ENCODE measurements around the gene PRSS35. TPM values are rescaled to one million over a fixed set of nuclear protein-coding genes. Genes with fewer than 3 reads are reported as not detected.

The PRSS35 gene
- total and polyA plus RNA-seq, 4 donors, result under 0.01 to 3.3 (median 0.35) TPM

DNA sequence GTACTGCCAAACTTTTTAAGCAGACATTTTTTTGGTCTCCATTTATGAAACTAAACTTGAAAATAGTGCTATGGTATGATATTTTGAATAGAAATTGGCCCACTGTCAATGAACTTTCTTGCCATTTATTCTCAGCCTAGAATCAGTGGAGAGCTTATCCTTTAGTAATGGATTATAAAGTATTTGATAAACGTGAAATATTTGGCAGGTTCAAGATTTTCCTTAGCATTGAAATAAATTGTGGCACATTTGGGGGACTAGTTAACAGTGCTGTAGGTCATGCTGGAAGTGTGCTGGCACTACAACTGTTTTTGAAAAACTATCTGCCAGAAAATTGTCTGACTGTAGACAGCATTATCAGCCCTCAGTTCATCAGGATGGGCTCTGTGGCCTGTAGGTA, 2.1 kb downstream of the PRSS35 start:
- TF ChIP-seq YY1 (IDR thresholded peaks at IDR 0.05), result no peak
- 70% methylated on average over 1 of the region's 1 CpG for WGBS
- Histone ChIP-seq H3K4me1 (ENCODE audit: control insufficient read depth in 4 of 4, insufficient read depth in 4 of 4, low read length in 3 of 4) (peaks cover 3 to 14% (median 9%) of the 10 kb centered on the region in 4 donors), H3K36me3 (ENCODE audit: control insufficient read depth in 4 of 4, insufficient read depth in 3 of 4, low read depth in 1 of 4, low read length in 3 of 4) (no peaks in the 10 kb centered on the region), H3K4me3 (ENCODE audit: low read depth in 1 of 3, low read length in 3 of 3) (no peak overlapping the region), H3K27ac (ENCODE audit: low read depth in 1 of 2, low read length in 2 of 2) (no peak overlapping the region), H3K9ac (ENCODE audit: low read depth in 1 of 2, low read length in 2 of 2) (no peak overlapping the region), H3K9me3 (ENCODE audit: control insufficient read depth in 4 of 4, low read length in 3 of 4) (no peaks in the 10 kb centered on the region), H3K27me3 (ENCODE audit: control insufficient read depth in 4 of 4, insufficient read depth in 4 of 4, low read length in 3 of 4) (no peaks in the 10 kb centered on the region)
- DNase-seq (ENCODE audit: low spot score), result no peak

DNA sequence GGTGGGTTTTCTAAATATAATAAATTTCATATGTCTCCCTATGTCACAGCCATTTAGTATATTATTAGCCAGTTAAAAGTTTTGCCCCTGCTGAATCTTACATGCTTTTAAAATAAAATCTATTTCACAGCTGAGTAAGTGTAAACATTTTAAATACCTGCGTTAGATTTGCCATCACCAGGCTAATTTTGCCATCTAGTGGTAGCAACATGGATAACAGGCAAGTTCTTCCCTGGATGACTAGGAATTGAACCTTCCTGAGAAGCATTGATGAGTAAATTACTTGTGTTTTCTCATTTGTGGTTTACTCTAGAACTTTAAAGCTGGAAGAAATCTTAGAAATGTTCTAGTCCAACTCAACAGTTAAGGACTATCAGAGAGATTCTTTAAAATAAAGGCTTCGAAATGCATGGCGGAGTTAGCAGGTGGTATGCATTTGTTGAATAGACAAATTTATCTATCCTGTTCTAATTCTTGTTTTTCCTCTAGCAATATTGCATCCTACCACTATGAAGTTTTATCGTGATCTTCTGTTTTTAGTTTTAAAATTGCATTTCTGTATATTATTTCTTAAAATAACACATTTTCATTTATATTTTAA, 2.6 kb downstream of the PRSS35 start:
- peaks cover 3 to 14% (median 9%) of the 10 kb centered on the region in 4 donors for H3K4me1 ChIP-seq (ENCODE audit: control insufficient read depth in 4 of 4, insufficient read depth in 4 of 4, low read length in 3 of 4)
- H3K9ac ChIP-seq (ENCODE audit: low read depth in 1 of 2, low read length in 2 of 2), result no peak overlapping the region
- DNase-seq (ENCODE audit: low spot score), result no peak
- no peak overlapping the region for H3K27ac ChIP-seq (ENCODE audit: low read depth in 1 of 2, low read length in 2 of 2)
- TF ChIP-seq RXRA (IDR thresholded peaks at IDR 0.05) (no peak), RAD21 (IDR thresholded peaks at IDR 0.05) (peak; percentile 95 to 97)
- TF ChIP-seq, protein P1, sequence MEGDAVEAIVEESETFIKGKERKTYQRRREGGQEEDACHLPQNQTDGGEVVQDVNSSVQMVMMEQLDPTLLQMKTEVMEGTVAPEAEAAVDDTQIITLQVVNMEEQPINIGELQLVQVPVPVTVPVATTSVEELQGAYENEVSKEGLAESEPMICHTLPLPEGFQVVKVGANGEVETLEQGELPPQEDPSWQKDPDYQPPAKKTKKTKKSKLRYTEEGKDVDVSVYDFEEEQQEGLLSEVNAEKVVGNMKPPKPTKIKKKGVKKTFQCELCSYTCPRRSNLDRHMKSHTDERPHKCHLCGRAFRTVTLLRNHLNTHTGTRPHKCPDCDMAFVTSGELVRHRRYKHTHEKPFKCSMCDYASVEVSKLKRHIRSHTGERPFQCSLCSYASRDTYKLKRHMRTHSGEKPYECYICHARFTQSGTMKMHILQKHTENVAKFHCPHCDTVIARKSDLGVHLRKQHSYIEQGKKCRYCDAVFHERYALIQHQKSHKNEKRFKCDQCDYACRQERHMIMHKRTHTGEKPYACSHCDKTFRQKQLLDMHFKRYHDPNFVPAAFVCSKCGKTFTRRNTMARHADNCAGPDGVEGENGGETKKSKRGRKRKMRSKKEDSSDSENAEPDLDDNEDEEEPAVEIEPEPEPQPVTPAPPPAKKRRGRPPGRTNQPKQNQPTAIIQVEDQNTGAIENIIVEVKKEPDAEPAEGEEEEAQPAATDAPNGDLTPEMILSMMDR (IDR thresholded peaks at IDR 0.05; ENCODE audit: low read depth, low read length, missing input control), result peak; percentile 89
- no peaks in the 10 kb centered on the region for H3K27me3 ChIP-seq (ENCODE audit: control insufficient read depth in 4 of 4, insufficient read depth in 4 of 4, low read length in 3 of 4)
- H3K4me3 ChIP-seq (ENCODE audit: low read depth in 1 of 3, low read length in 3 of 3), result no peak overlapping the region
- no peaks in the 10 kb centered on the region for H3K9me3 ChIP-seq (ENCODE audit: control insufficient read depth in 4 of 4, low read length in 3 of 4)
- 11% methylated on average over 4 of the region's 4 CpGs for WGBS
- no peaks in the 10 kb centered on the region for H3K36me3 ChIP-seq (ENCODE audit: control insufficient read depth in 4 of 4, insufficient read depth in 3 of 4, low read depth in 1 of 4, low read length in 3 of 4)

DNA sequence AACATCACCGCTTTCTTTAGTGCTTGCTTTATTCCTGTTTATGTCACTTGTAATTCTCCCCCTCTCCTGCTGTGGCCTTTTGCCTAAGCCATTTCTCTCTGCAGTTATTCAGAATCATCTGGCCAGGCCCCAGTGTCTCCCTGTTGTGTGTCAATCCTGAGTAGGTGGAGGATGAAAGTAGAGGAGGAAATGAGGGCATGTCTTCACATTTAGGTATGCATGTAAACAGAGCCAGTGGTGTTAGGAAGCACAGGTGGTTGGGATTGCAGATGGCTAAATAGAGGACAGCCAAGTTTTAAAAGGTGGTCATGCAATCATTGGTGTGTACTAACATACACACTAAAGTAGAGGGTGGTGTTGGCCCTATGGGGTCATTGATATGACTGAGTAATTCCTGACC, 5.2 kb downstream of the PRSS35 start:
- Histone ChIP-seq H3K4me3 (ENCODE audit: low read depth in 1 of 3, low read length in 3 of 3) (no peak overlapping the region), H3K9ac (ENCODE audit: low read depth in 1 of 2, low read length in 2 of 2) (no peak overlapping the region), H3K9me3 (ENCODE audit: control insufficient read depth in 4 of 4, low read length in 3 of 4) (no peaks in the 10 kb centered on the region), H3K27me3 (ENCODE audit: control insufficient read depth in 4 of 4, insufficient read depth in 4 of 4, low read length in 3 of 4) (no peaks in the 10 kb centered on the region), H3K4me1 (ENCODE audit: control insufficient read depth in 4 of 4, insufficient read depth in 4 of 4, low read length in 3 of 4) (peaks cover 1 to 5% (median 3%) of the 10 kb centered on the region in 4 donors), H3K27ac (ENCODE audit: low read depth in 1 of 2, low read length in 2 of 2) (no peak overlapping the region), H3K36me3 (ENCODE audit: control insufficient read depth in 4 of 4, insufficient read depth in 3 of 4, low read depth in 1 of 4, low read length in 3 of 4) (no peaks in the 10 kb centered on the region)
- WGBS, result 79% methylated on average over 1 of the region's 1 CpG
- DNase-seq (ENCODE audit: low spot score), result no peak
- TF ChIP-seq GABPA (IDR thresholded peaks at IDR 0.05 in 1 of 2, conservative IDR thresholded peaks at IDR 0.05 in 1 of 2), result no peak
- no peak for TF ChIP-seq TAF1 (conservative IDR thresholded peaks at IDR 0.05)
- TF ChIP-seq, protein P2, sequence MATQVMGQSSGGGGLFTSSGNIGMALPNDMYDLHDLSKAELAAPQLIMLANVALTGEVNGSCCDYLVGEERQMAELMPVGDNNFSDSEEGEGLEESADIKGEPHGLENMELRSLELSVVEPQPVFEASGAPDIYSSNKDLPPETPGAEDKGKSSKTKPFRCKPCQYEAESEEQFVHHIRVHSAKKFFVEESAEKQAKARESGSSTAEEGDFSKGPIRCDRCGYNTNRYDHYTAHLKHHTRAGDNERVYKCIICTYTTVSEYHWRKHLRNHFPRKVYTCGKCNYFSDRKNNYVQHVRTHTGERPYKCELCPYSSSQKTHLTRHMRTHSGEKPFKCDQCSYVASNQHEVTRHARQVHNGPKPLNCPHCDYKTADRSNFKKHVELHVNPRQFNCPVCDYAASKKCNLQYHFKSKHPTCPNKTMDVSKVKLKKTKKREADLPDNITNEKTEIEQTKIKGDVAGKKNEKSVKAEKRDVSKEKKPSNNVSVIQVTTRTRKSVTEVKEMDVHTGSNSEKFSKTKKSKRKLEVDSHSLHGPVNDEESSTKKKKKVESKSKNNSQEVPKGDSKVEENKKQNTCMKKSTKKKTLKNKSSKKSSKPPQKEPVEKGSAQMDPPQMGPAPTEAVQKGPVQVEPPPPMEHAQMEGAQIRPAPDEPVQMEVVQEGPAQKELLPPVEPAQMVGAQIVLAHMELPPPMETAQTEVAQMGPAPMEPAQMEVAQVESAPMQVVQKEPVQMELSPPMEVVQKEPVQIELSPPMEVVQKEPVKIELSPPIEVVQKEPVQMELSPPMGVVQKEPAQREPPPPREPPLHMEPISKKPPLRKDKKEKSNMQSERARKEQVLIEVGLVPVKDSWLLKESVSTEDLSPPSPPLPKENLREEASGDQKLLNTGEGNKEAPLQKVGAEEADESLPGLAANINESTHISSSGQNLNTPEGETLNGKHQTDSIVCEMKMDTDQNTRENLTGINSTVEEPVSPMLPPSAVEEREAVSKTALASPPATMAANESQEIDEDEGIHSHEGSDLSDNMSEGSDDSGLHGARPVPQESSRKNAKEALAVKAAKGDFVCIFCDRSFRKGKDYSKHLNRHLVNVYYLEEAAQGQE (IDR thresholded peaks at IDR 0.05), result no peak
- TF ChIP-seq, protein P3, sequence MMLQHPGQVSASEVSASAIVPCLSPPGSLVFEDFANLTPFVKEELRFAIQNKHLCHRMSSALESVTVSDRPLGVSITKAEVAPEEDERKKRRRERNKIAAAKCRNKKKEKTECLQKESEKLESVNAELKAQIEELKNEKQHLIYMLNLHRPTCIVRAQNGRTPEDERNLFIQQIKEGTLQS (IDR thresholded peaks at IDR 0.05), result no peak
- TF ChIP-seq, protein P4, sequence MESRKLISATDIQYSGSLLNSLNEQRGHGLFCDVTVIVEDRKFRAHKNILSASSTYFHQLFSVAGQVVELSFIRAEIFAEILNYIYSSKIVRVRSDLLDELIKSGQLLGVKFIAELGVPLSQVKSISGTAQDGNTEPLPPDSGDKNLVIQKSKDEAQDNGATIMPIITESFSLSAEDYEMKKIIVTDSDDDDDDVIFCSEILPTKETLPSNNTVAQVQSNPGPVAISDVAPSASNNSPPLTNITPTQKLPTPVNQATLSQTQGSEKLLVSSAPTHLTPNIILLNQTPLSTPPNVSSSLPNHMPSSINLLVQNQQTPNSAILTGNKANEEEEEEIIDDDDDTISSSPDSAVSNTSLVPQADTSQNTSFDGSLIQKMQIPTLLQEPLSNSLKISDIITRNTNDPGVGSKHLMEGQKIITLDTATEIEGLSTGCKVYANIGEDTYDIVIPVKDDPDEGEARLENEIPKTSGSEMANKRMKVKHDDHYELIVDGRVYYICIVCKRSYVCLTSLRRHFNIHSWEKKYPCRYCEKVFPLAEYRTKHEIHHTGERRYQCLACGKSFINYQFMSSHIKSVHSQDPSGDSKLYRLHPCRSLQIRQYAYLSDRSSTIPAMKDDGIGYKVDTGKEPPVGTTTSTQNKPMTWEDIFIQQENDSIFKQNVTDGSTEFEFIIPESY (IDR thresholded peaks at IDR 0.05), result no peak

Measured in liver (tissue), 9 donors.